Activated CD8-positive, alpha-beta T cell treated with anti-CD3 and anti-CD28 coated beads for 36 hours (primary cell): ENCODE data around the gene GSTT4. TPM values are rescaled to one million over a fixed set of nuclear protein-coding genes. Genes with fewer than 3 reads are reported as not detected.
"Not testable (repeated sequence)": the region's sequence is repeated elsewhere in the genome, so short reads cannot be mapped to it uniquely, and the experiment has no call there.

Experiments used
- ATAC-seq: fragments of 200-7000 bp; cut with Tn5 transposase; one replicate; pipeline ENCODE4 v1.10.0; 2021; ENCODE audit warnings: mild to moderate bottlenecking, moderate library complexity
- CTCF ChIA-PET: fragments of 350-600 bp; sonication (Branson Sonifier 250); formaldehyde crosslinking; loops from one replicate; lab custom pipeline; 2021; ENCODE audit warnings: antibody characterized with exemption; lab: Charles Lee
- POLR2A ChIA-PET: fragments of 350-600 bp; sonication (Branson Sonifier 250); formaldehyde crosslinking; loops from one replicate; lab custom pipeline; 2021; ENCODE audit warnings: antibody characterized with exemption; lab: Charles Lee
- DNase-seq: peaks from one replicate; pipeline ENCODE4 v3.0.0-alpha.2; 2020
- H3K27ac Mint-ChIP-seq: one replicate; pipeline ENCODE4 v1.8.0; 2021; ENCODE audit warnings: mild to moderate bottlenecking, mixed read lengths
- H3K27me3 Mint-ChIP-seq: one replicate; pipeline ENCODE4 v1.8.0; 2021; ENCODE audit warnings: mixed read lengths
- H3K36me3 Mint-ChIP-seq: one replicate; pipeline ENCODE4 v1.8.0; 2021; ENCODE audit warnings: low read depth, mixed read lengths
- H3K4me1 Mint-ChIP-seq: one replicate; pipeline ENCODE4 v1.8.0; 2021; ENCODE audit warnings: low read depth, mixed read lengths
- H3K4me3 Mint-ChIP-seq: one replicate; pipeline ENCODE4 v1.8.0; 2021; ENCODE audit warnings: mild to moderate bottlenecking, moderate library complexity, mixed read lengths
- H3K9me3 Mint-ChIP-seq: one replicate; pipeline ENCODE4 v1.8.0; 2021; ENCODE audit warnings: mixed read lengths
- CTCF ChIP-seq: fragments of 200-600 bp; IDR thresholded peaks from one replicate; pipeline ENCODE4 v1.8.0; 2022; ENCODE audit warnings: antibody characterized with exemption, mild to moderate bottlenecking
- intact Hi-C: fragments of 100-400 bp; cut with micrococcal nuclease; formaldehyde crosslinking; loops from one replicate; pipeline ENCODE4 v1.10.0; 2022
- total RNA-seq, 2 experiments: library from RNA; stranded (reverse); gene quantifications; one replicate each; pipeline ENCODE4 v1.2.3, GENCODE V29; 2021

GSTT4 gene
- total RNA-seq, 2 experiments from 2014 or later, result not detected

- ChIA-PET CTCF (no interaction called here), POLR2A (interaction anchor here (1.1 kb wide), 1 partner anchor 112 kb away, joined by 4 read pairs; no protein-coding TSS in a partner anchor)
- Mint-ChIP-seq H3K27me3 (no peaks in the 10 kb centered on the region), H3K4me3 (no peak overlapping the region), H3K9me3 (no peaks in the 10 kb centered on the region), H3K4me1 (peaks cover 6% of the 10 kb centered on the region), H3K27ac (no peak overlapping the region), H3K36me3 (peaks cover 3% of the 10 kb centered on the region)
- ATAC-seq, result no peak
- intact Hi-C loops, result no loop called here
- no peak for TF ChIP-seq CTCF
- no peak for DNase-seq
Measured at GRCh38 chr22:24006207-24006913, 1.1 kb upstream of the GSTT4 start.

- Mint-ChIP-seq H3K27ac (no peak overlapping the region), H3K36me3 (no peaks in the 10 kb centered on the region), H3K27me3 (no peaks in the 10 kb centered on the region), H3K9me3 (no peaks in the 10 kb centered on the region), H3K4me1 (no peaks in the 10 kb centered on the region), H3K4me3 (no peak overlapping the region)
- DNase-seq (no peak), ATAC-seq (no peak)
- CTCF ChIA-PET, result interaction anchor here (1.5 kb wide), 2 partner anchors 48 to 171 kb away, joined by 4 to 6 read pairs; no protein-coding TSS in a partner anchor
- POLR2A ChIA-PET, result interaction anchor here (1.4 to 1.5 kb wide), 2 partner anchors 9 kb away, joined by 3 to 4 read pairs; no protein-coding TSS in a partner anchor
- intact Hi-C loops, result no loop called here
- TF ChIP-seq CTCF, result no peak
Measured at GRCh38 chr22:24003887-24004286, 1.4 kb downstream of the GSTT4 start.

GRCh38 chr22:24002851-24003250 is 2.4 kb downstream of the GSTT4 start:
- ATAC-seq, result no peak
- H3K27me3 Mint-ChIP-seq, result no peaks in the 10 kb centered on the region
- no peaks in the 10 kb centered on the region for H3K36me3 Mint-ChIP-seq
- intact Hi-C loops, result no loop called here
- TF ChIP-seq CTCF, result no peak
- CTCF ChIA-PET, result interaction anchor here (1.5 kb wide), 1 partner anchor 47 kb away, joined by 4 read pairs; no protein-coding TSS in a partner anchor
- POLR2A ChIA-PET, result interaction anchor here (1.5 kb wide), 1 partner anchor 8 kb away, joined by 3 read pairs; no protein-coding TSS in a partner anchor
- H3K9me3 Mint-ChIP-seq, result no peaks in the 10 kb centered on the region
- H3K4me3 Mint-ChIP-seq, result no peak overlapping the region
- no peak for DNase-seq
- no peak overlapping the region for H3K27ac Mint-ChIP-seq
- no peaks in the 10 kb centered on the region for H3K4me1 Mint-ChIP-seq

- TF ChIP-seq CTCF, result no peak
- Mint-ChIP-seq H3K27me3 (peaks cover 2% of the 10 kb centered on the region), H3K4me3 (no peak overlapping the region), H3K27ac (no peak overlapping the region), H3K9me3 (no peaks in the 10 kb centered on the region), H3K36me3 (no peaks in the 10 kb centered on the region), H3K4me1 (no peaks in the 10 kb centered on the region)
- POLR2A ChIA-PET, result no interaction called here
- intact Hi-C loops, result no loop called here
- no peak for ATAC-seq
- CTCF ChIA-PET, result no interaction called here
- DNase-seq, result no peak
Measured at GRCh38 chr22:24002272-24002671, 3.0 kb downstream of the GSTT4 start.

GRCh38 chr22:24001314-24001713 is 3.9 kb downstream of the GSTT4 start:
- POLR2A ChIA-PET, result no interaction called here
- Mint-ChIP-seq H3K36me3 (no peaks in the 10 kb centered on the region), H3K27me3 (peaks cover 2% of the 10 kb centered on the region), H3K4me1 (no peaks in the 10 kb centered on the region), H3K4me3 (no peak overlapping the region), H3K9me3 (no peaks in the 10 kb centered on the region), H3K27ac (no peak overlapping the region)
- CTCF ChIA-PET, result no interaction called here
- TF ChIP-seq CTCF, result no peak
- intact Hi-C loops, result no loop called here
- ATAC-seq, result no peak
- DNase-seq, result no peak

GRCh38 chr22:23999779-24000178 is 5.5 kb downstream of the GSTT4 start:
- H3K36me3 Mint-ChIP-seq, H3K27ac Mint-ChIP-seq, H3K9me3 Mint-ChIP-seq, H3K27me3 Mint-ChIP-seq, DNase-seq, CTCF ChIA-PET, H3K4me3 Mint-ChIP-seq, intact Hi-C loops, POLR2A ChIA-PET, H3K4me1 Mint-ChIP-seq, ATAC-seq: not testable (repeated sequence)
